ENCODE results near the gene TCF12. TPM values are rescaled to one million over a fixed set of nuclear protein-coding genes. Genes with fewer than 3 reads are reported as not detected.

The TCF12 gene
- polyA plus RNA-seq, 1 donor = 69.4 TPM

- H3K36me3 ChIP-seq (ENCODE audit: control insufficient read depth, insufficient read depth, low read length) = no peaks in the 10 kb centered on the region
- no CpG with 5 or more reads among the region's 2 CpGs for WGBS (ENCODE audit: insufficient coverage, low lambda C conversion rate)
- no peak for DNase-seq
- H3K27me3 ChIP-seq (ENCODE audit: control insufficient read depth, insufficient read depth, low read length) = no peaks in the 10 kb centered on the region
- H3K27ac ChIP-seq (ENCODE audit: low read length) = no peak overlapping the region
- no peak overlapping the region for H3K4me3 ChIP-seq (ENCODE audit: low read length)
- no peaks in the 10 kb centered on the region for H3K9me3 ChIP-seq (ENCODE audit: control insufficient read depth, low read depth, low read length)
- H3K4me1 ChIP-seq (ENCODE audit: control insufficient read depth, insufficient read depth, low read length) = no peaks in the 10 kb centered on the region
These were observed 119.6 kb downstream of the TCF12 start for GRCh38 chr15:57038040-57038439.

- no peaks in the 10 kb centered on the region for H3K9me3 ChIP-seq (ENCODE audit: control insufficient read depth, low read depth, low read length)
- H3K4me3 ChIP-seq (ENCODE audit: low read length) = no peak overlapping the region
- WGBS (ENCODE audit: insufficient coverage, low lambda C conversion rate) = 100% methylated on average over 3 of the region's 5 CpGs
- H3K27me3 ChIP-seq (ENCODE audit: control insufficient read depth, insufficient read depth, low read length) = no peaks in the 10 kb centered on the region
- no peak overlapping the region for H3K27ac ChIP-seq (ENCODE audit: low read length)
- no peaks in the 10 kb centered on the region for H3K36me3 ChIP-seq (ENCODE audit: control insufficient read depth, insufficient read depth, low read length)
- no peaks in the 10 kb centered on the region for H3K4me1 ChIP-seq (ENCODE audit: control insufficient read depth, insufficient read depth, low read length)
- no peak for DNase-seq
These were observed 120.1 kb downstream of the TCF12 start for GRCh38 chr15:57038496-57038895.

GRCh38 chr15:57041416-57041815, 123.0 kb downstream of the TCF12 start:
- Histone ChIP-seq H3K4me1 (ENCODE audit: control insufficient read depth, insufficient read depth, low read length) (no peaks in the 10 kb centered on the region), H3K9me3 (ENCODE audit: control insufficient read depth, low read depth, low read length) (no peaks in the 10 kb centered on the region), H3K27ac (ENCODE audit: low read length) (no peak overlapping the region), H3K4me3 (ENCODE audit: low read length) (no peak overlapping the region), H3K27me3 (ENCODE audit: control insufficient read depth, insufficient read depth, low read length) (no peaks in the 10 kb centered on the region), H3K36me3 (ENCODE audit: control insufficient read depth, insufficient read depth, low read length) (no peaks in the 10 kb centered on the region)
- no peak for DNase-seq

- H3K4me3 ChIP-seq (ENCODE audit: low read length) = no peak overlapping the region
- H3K27ac ChIP-seq (ENCODE audit: low read length) = no peak overlapping the region
- 40% methylated on average over 3 of the region's 5 CpGs for WGBS (ENCODE audit: insufficient coverage, low lambda C conversion rate)
- H3K36me3 ChIP-seq (ENCODE audit: control insufficient read depth, insufficient read depth, low read length) = no peaks in the 10 kb centered on the region
- DNase-seq = no peak
- H3K4me1 ChIP-seq (ENCODE audit: control insufficient read depth, insufficient read depth, low read length) = no peaks in the 10 kb centered on the region
- no peaks in the 10 kb centered on the region for H3K27me3 ChIP-seq (ENCODE audit: control insufficient read depth, insufficient read depth, low read length)
- no peaks in the 10 kb centered on the region for H3K9me3 ChIP-seq (ENCODE audit: control insufficient read depth, low read depth, low read length)
These were observed 125.7 kb downstream of the TCF12 start for GRCh38 chr15:57044072-57044702.

- Histone ChIP-seq H3K27ac (ENCODE audit: low read length) (no peak overlapping the region), H3K9me3 (ENCODE audit: control insufficient read depth, low read depth, low read length) (no peaks in the 10 kb centered on the region), H3K4me1 (ENCODE audit: control insufficient read depth, insufficient read depth, low read length) (no peaks in the 10 kb centered on the region), H3K4me3 (ENCODE audit: low read length) (no peak overlapping the region), H3K27me3 (ENCODE audit: control insufficient read depth, insufficient read depth, low read length) (no peaks in the 10 kb centered on the region), H3K36me3 (ENCODE audit: control insufficient read depth, insufficient read depth, low read length) (no peaks in the 10 kb centered on the region)
- no peak for DNase-seq
- WGBS (ENCODE audit: insufficient coverage, low lambda C conversion rate) = 76% methylated on average over 3 of the region's 4 CpGs
These were observed 126.5 kb downstream of the TCF12 start for GRCh38 chr15:57044970-57045369.

- Histone ChIP-seq H3K27ac (ENCODE audit: low read length) (no peak overlapping the region), H3K4me3 (ENCODE audit: low read length) (no peak overlapping the region), H3K27me3 (ENCODE audit: control insufficient read depth, insufficient read depth, low read length) (no peaks in the 10 kb centered on the region), H3K36me3 (ENCODE audit: control insufficient read depth, insufficient read depth, low read length) (no peaks in the 10 kb centered on the region), H3K9me3 (ENCODE audit: control insufficient read depth, low read depth, low read length) (no peaks in the 10 kb centered on the region), H3K4me1 (ENCODE audit: control insufficient read depth, insufficient read depth, low read length) (no peaks in the 10 kb centered on the region)
- DNase-seq = no peak
- no CpG with 5 or more reads among the region's 5 CpGs for WGBS (ENCODE audit: insufficient coverage, low lambda C conversion rate)
These were observed 127.4 kb downstream of the TCF12 start for GRCh38 chr15:57045741-57046382.

- 100% methylated on average over 1 of the region's 6 CpGs for WGBS (ENCODE audit: insufficient coverage, low lambda C conversion rate)
- Histone ChIP-seq H3K27me3 (ENCODE audit: control insufficient read depth, insufficient read depth, low read length) (no peaks in the 10 kb centered on the region), H3K4me1 (ENCODE audit: control insufficient read depth, insufficient read depth, low read length) (peaks cover 5% of the 10 kb centered on the region), H3K9me3 (ENCODE audit: control insufficient read depth, low read depth, low read length) (no peaks in the 10 kb centered on the region), H3K4me3 (ENCODE audit: low read length) (no peak overlapping the region), H3K36me3 (ENCODE audit: control insufficient read depth, insufficient read depth, low read length) (no peaks in the 10 kb centered on the region), H3K27ac (ENCODE audit: low read length) (no peak overlapping the region)
- DNase-seq = no peak
These were observed 130.6 kb downstream of the TCF12 start for GRCh38 chr15:57048930-57049549.

- Histone ChIP-seq H3K36me3 (ENCODE audit: control insufficient read depth, insufficient read depth, low read length) (no peaks in the 10 kb centered on the region), H3K27ac (ENCODE audit: low read length) (no peak overlapping the region), H3K9me3 (ENCODE audit: control insufficient read depth, low read depth, low read length) (no peaks in the 10 kb centered on the region), H3K4me1 (ENCODE audit: control insufficient read depth, insufficient read depth, low read length) (peaks cover 11% of the 10 kb centered on the region), H3K27me3 (ENCODE audit: control insufficient read depth, insufficient read depth, low read length) (no peaks in the 10 kb centered on the region), H3K4me3 (ENCODE audit: low read length) (no peak overlapping the region)
- no peak for DNase-seq
- WGBS (ENCODE audit: insufficient coverage, low lambda C conversion rate) = 36% methylated on average over 2 of the region's 4 CpGs
These were observed 135.0 kb downstream of the TCF12 start for GRCh38 chr15:57053470-57053869.

GRCh38 chr15:57054204-57054750, 135.8 kb downstream of the TCF12 start:
- Histone ChIP-seq H3K27ac (ENCODE audit: low read length) (peak overlapping the region; percentile 21), H3K9me3 (ENCODE audit: control insufficient read depth, low read depth, low read length) (no peaks in the 10 kb centered on the region), H3K4me1 (ENCODE audit: control insufficient read depth, insufficient read depth, low read length) (peaks cover 11% of the 10 kb centered on the region), H3K36me3 (ENCODE audit: control insufficient read depth, insufficient read depth, low read length) (no peaks in the 10 kb centered on the region), H3K27me3 (ENCODE audit: control insufficient read depth, insufficient read depth, low read length) (no peaks in the 10 kb centered on the region), H3K4me3 (ENCODE audit: low read length) (no peak overlapping the region)
- peak; percentile 7 to 55 for DNase-seq
- WGBS (ENCODE audit: insufficient coverage, low lambda C conversion rate) = 20% methylated on average over 1 of the region's 1 CpG

GRCh38 chr15:57056357-57056756, 137.9 kb downstream of the TCF12 start:
- whole genome bisulfite sequencing (ENCODE audit: insufficient coverage, low lambda C conversion rate) = 100% methylated on average over 1 of the region's 7 CpGs
- no peaks in the 10 kb centered on the region for H3K36me3 ChIP-seq (ENCODE audit: control insufficient read depth, insufficient read depth, low read length)
- H3K27me3 ChIP-seq (ENCODE audit: control insufficient read depth, insufficient read depth, low read length) = no peaks in the 10 kb centered on the region
- DNase-seq = no peak
- H3K4me1 ChIP-seq (ENCODE audit: control insufficient read depth, insufficient read depth, low read length) = peaks cover 11% of the 10 kb centered on the region
- H3K4me3 ChIP-seq (ENCODE audit: low read length) = no peak overlapping the region
- H3K9me3 ChIP-seq (ENCODE audit: control insufficient read depth, low read depth, low read length) = no peaks in the 10 kb centered on the region
- H3K27ac ChIP-seq (ENCODE audit: low read length) = no peak overlapping the region

Data from large intestine (tissue), 3 donors.